Fibroblast of lung (primary cell): ENCODE results near the gene HPDL.

Experiments
- CTCF ChIP-seq, 2 donors: IDR thresholded peaks in 1 of 2; conservative IDR thresholded peaks in 1 of 2; 1 replicate in 1 of 2; 2 replicates in 1 of 2; pipeline ENCODE4 v1.5.1; 2011 to 2012; ENCODE audit warnings: low read length in 2 of 2, control low read depth in 1 of 2, inconsistent platforms in 1 of 2, low read depth in 1 of 2, mild to moderate bottlenecking in 1 of 2
- EZH2 ChIP-seq: IDR thresholded peaks from 2 replicates; pipeline ENCODE4 v1.5.1; 2012; ENCODE audit warnings: low read length, control low read depth, mild to moderate bottlenecking; ENCODE audit errors: missing control alignments

- TF ChIP-seq CTCF (conservative IDR thresholded peaks at IDR 0.05 in 1 of 2, IDR thresholded peaks at IDR 0.05 in 1 of 2; ENCODE audit: low read depth in 1 of 2, low read length in 2 of 2) (no peak), EZH2 (no peak)
These were observed 14.2 kb downstream of the HPDL start for GRCh38 chr1:45340816-45341466.
